GM18951 (cell line): ENCODE measurements around the gene PRR30.

Source experiments
- POLR2A ChIP-seq: IDR thresholded peaks from 4 replicates; pipeline ENCODE4 v1.6.1; 2011; ENCODE audit warnings: mild to moderate bottlenecking; ENCODE audit not compliant: insufficient read length, insufficient read depth; ENCODE audit errors: extremely low read depth
- in situ Hi-C: fragments of 300-500 bp; cut with MboI; formaldehyde crosslinking; loops from one replicate; pipeline ENCODE4 v1.12.0; 2022; ENCODE audit warnings: low sequenced_read_pairs, mixed read lengths, inconsistent platforms; ENCODE audit not compliant: unreplicated experiment

The PRR30 gene

DNA sequence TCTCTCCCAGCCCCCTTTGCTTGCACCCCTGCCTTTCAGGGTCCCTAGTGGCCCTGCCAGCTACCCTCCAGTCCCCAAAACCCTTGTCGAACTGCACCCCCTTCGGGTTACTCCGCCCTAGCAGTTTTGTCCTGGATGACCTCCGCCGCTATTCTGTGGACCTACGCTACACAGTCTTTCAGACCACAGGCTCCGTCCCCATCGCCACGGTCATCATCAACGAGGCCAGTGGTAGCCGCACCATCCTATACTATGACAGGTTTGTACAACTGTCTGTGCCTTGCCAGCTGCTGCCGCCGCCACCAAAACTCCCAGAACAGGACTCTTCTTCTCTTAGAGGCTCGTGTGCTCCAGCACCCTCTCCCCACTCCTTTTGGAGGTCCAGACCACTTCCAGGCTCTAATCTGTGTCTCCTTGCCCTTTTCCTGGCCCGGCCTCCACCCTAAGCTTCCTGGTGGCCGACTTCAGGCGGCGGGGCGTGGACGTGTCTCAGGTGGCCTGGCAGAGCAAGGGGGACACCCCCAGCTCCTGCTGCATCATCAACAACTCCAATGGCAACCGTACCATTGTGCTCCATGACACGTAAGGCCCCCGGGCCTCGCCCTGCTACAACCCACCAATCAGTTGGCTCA, 44.7 kb downstream of the PRR30 start:
- in situ Hi-C loops: no loop called here
- no peak for TF ChIP-seq POLR2A

GRCh38 chr2:27093430-27094352, 45.5 kb downstream of the PRR30 start:
- in situ Hi-C loops: no loop called here
- TF ChIP-seq POLR2A: no peak

DNA sequence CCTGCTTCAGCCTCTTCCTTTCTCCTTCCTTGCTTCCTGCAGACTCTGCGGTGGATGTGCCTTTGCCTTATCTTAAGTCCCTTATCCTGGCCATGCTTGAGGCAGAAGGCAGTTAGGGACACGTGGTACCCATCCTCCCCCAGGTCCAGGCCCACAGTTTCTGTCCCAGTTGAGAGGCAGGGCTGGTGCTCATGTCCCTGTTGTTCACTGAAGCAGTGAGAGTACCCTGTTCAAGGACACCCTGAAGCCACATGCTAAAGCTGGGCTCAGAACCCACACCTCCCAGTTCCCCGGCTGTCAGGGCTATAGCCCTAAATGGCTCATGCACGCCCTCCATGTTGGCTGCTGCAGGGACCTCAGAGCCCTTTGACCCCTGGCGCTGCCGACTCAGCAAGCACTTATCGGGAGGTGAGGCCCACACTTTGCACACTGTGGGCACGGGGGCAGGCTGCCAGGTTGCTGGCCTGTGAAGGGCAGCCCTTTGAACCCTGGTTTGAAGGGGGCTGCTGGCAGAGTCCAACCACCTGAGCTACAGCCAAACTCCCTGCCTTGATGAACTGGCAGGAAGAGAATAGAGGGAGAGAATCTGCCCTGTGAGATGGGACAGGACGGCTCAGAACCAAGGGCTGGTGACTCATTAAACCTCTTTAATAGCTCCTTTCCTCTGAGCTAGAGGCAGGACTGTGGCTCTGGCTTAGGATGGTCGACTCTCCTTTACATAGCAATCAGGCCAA, 46.3 kb downstream of the PRR30 start:
- TF ChIP-seq POLR2A: no peak
- in situ Hi-C loops: no loop called here

- no peak for TF ChIP-seq POLR2A
- in situ Hi-C loops: no loop called here
These were observed 47.2 kb downstream of the PRR30 start for GRCh38 chr2:27091746-27092695.

DNA sequence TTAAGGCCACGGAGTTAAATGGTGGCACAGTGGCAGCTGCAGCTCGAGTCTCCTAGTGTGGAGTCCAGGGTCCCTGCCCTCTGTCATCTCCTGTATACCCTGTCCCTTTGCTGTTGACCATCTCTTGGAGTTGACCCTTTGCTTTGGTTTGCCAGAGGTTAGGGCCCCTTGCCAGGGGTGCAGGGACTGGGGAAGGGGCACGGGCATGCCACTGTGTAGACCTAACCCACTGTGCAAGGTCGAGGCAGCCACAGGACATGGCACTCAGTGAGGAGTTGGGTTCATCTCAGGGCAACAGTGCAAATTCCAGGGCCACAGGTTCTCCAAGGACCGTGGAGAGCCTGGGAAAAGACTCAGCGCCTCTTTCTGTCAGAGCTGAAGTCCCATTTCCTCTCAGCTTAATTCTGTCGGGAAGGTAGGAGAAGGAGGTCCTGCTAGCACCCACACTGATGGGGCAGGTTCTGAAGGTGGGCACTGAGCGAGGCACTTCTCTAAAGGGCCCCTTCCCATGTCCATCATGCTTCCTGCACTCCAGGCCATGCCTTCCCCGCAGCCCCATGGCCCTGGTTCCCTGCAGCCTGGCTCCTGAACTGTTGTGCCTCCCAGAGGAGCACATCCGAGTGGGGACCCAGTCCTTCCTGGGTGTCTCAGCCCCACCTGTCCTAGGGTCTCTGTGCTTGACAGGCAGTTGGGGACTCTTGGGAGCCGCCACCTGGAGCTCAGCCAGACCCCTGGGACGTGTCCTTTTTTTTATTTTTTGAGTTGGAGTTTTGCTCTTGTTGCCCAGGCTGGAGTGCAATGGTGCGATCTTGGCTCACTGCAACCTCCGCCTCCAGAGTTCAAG, 49.9 kb downstream of the PRR30 start:
- TF ChIP-seq POLR2A: no peak
- in situ Hi-C loops: no loop called here

DNA sequence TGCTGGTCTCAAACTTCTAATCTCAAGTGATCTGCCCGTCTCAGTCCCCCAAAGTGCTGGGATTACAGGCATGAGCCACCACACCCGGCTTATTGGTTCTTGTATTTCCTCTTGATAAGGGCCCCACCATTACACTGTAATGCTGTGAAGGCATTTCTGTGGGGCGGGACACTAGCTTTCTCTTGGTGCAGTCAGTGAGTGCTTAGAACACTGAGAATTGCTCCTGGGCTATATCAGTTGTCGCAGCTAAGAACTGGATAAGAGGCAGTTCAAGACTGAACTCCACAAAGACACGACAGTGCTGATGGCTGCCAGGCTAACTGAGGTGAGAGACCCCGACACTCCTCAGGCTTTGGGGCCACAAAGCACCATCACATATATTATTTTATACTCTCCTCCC, 50.6 kb downstream of the PRR30 start:
- TF ChIP-seq POLR2A: no peak
- in situ Hi-C loops: no loop called here

GRCh38 chr2:27087823-27088410, 51.3 kb downstream of the PRR30 start:
- TF ChIP-seq POLR2A: no peak
- in situ Hi-C loops: no loop called here
